ENCODE measurements around the gene NAA11. TPM values are rescaled to one million over a fixed set of nuclear protein-coding genes. Genes with fewer than 3 reads are reported as not detected.

NAA11 gene
- total RNA-seq, 1 donor from 2014 or later = not detected

Other genes with a start within 250 kb of the NAA11 start
- not detected in 2 replicates for gene GK2, start 82.2 kb upstream of the NAA11 start, total RNA-seq

Measured in neural crest cell (in vitro differentiated cells).